Body of pancreas (tissue), 4 donors: ENCODE measurements around the gene CANX.

Experiments
- POLR2A ChIP-seq, 3 donors: fragments of 450-650 bp; IDR thresholded peaks; one replicate each; pipeline ENCODE4 v1.6.1; 2016; ENCODE audit warnings: antibody characterized with exemption in 3 of 3, mild to moderate bottlenecking in 2 of 3
- TF ChIP-seq, protein P1 (sequence below), 7 experiments: fragments of 450-650 bp in 4 of 7; fragments of 200-600 bp in 3 of 7; sonication (generic) in 3 of 7; IDR thresholded peaks; one replicate each; pipeline ENCODE4 v1.5.1; 2016 to 2019; ENCODE audit warnings: antibody characterized with exemption in 7 of 7

DNA sequence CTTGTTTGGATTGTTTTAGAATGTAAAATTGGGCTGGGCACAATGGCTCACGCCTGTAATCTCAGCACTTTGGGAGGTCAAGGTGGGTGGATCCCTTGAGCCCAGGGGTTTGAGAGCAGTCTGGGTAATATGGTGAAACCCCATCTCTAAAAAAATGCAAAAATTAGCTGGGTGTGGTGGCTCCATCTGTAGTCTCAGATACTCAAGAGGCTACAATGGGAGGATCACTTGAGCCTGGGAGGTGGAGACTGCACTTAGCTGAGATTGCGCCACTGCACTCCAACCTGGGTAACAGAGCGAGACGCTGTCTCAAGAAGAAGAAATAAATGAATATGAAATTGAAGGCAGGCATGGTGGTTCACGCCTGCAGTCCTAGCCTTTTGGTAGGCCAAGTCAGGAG is 55.2 kb downstream of the CANX start:
- TF ChIP-seq, protein P1, sequence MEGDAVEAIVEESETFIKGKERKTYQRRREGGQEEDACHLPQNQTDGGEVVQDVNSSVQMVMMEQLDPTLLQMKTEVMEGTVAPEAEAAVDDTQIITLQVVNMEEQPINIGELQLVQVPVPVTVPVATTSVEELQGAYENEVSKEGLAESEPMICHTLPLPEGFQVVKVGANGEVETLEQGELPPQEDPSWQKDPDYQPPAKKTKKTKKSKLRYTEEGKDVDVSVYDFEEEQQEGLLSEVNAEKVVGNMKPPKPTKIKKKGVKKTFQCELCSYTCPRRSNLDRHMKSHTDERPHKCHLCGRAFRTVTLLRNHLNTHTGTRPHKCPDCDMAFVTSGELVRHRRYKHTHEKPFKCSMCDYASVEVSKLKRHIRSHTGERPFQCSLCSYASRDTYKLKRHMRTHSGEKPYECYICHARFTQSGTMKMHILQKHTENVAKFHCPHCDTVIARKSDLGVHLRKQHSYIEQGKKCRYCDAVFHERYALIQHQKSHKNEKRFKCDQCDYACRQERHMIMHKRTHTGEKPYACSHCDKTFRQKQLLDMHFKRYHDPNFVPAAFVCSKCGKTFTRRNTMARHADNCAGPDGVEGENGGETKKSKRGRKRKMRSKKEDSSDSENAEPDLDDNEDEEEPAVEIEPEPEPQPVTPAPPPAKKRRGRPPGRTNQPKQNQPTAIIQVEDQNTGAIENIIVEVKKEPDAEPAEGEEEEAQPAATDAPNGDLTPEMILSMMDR (IDR thresholded peaks at IDR 0.05), result no peak
- TF ChIP-seq POLR2A (IDR thresholded peaks at IDR 0.05), result no peak
